ENCODE data around the gene MATN4.

MATN4 gene

GRCh38 chr20:45282700-45283550 lies 25.2 kb downstream of the MATN4 start:
- H2AFZ ChIP-seq (ENCODE audit: low read depth, low read length, severe bottlenecking) = no peak overlapping the region
- no peak overlapping the region for H3K27ac ChIP-seq (ENCODE audit: low read depth, low read length)
- no peaks in the 10 kb centered on the region for H3K9me2 ChIP-seq (replicated peaks; ENCODE audit: insufficient read depth, low read length)
- no peak overlapping the region for H3K9ac ChIP-seq (ENCODE audit: low read length)
- H3F3A ChIP-seq (ENCODE audit: insufficient read depth) = no peaks in the 10 kb centered on the region
- H3K36me3 ChIP-seq (ENCODE audit: low read length) = no peaks in the 10 kb centered on the region
- no peak overlapping the region for H3K4me2 ChIP-seq (ENCODE audit: low read depth, low read length, poor library complexity, severe bottlenecking)
- no peaks in the 10 kb centered on the region for H3K79me2 ChIP-seq (ENCODE audit: insufficient read depth, low read length)
- no peak overlapping the region for H3K4me3 ChIP-seq (ENCODE audit: insufficient read depth, low read length, poor library complexity, severe bottlenecking)
- no peak for TF ChIP-seq EZH2phosphoT487 (conservative IDR thresholded peaks at IDR 0.05; ENCODE audit: low read length)
- no peak for TF ChIP-seq CTCF (IDR thresholded peaks at IDR 0.05; ENCODE audit: insufficient read depth, low read length, poor library complexity, severe bottlenecking)
- H3K27me3 ChIP-seq (ENCODE audit: low read length) = no peaks in the 10 kb centered on the region
- no peaks in the 10 kb centered on the region for H4K20me1 ChIP-seq (ENCODE audit: low read depth, low read length)
- H3K9me3 ChIP-seq (ENCODE audit: insufficient read depth, low read length) = no peaks in the 10 kb centered on the region

- Histone ChIP-seq H3K9me3 (ENCODE audit: insufficient read depth, low read length) (no peaks in the 10 kb centered on the region), H3K27me3 (ENCODE audit: low read length) (no peaks in the 10 kb centered on the region), H3K36me3 (ENCODE audit: low read length) (no peaks in the 10 kb centered on the region), H3K79me2 (ENCODE audit: insufficient read depth, low read length) (no peaks in the 10 kb centered on the region), H3K4me2 (ENCODE audit: low read depth, low read length, poor library complexity, severe bottlenecking) (no peak overlapping the region), H2AFZ (ENCODE audit: low read depth, low read length, severe bottlenecking) (no peak overlapping the region), H3K9ac (ENCODE audit: low read length) (no peak overlapping the region), H4K20me1 (ENCODE audit: low read depth, low read length) (no peaks in the 10 kb centered on the region), H3F3A (ENCODE audit: insufficient read depth) (no peaks in the 10 kb centered on the region), H3K27ac (ENCODE audit: low read depth, low read length) (no peak overlapping the region), H3K9me2 (replicated peaks; ENCODE audit: insufficient read depth, low read length) (no peaks in the 10 kb centered on the region), H3K4me3 (ENCODE audit: insufficient read depth, low read length, poor library complexity, severe bottlenecking) (no peak overlapping the region)
- TF ChIP-seq EZH2phosphoT487 (conservative IDR thresholded peaks at IDR 0.05; ENCODE audit: low read length) (no peak), CTCF (IDR thresholded peaks at IDR 0.05; ENCODE audit: insufficient read depth, low read length, poor library complexity, severe bottlenecking) (no peak)
Observed at GRCh38 chr20:45279992-45280391, 28.1 kb downstream of the MATN4 start.

- H3F3A ChIP-seq (ENCODE audit: insufficient read depth) = no peaks in the 10 kb centered on the region
- H3K4me3 ChIP-seq (ENCODE audit: insufficient read depth, low read length, poor library complexity, severe bottlenecking) = no peak overlapping the region
- no peaks in the 10 kb centered on the region for H3K79me2 ChIP-seq (ENCODE audit: insufficient read depth, low read length)
- H3K27ac ChIP-seq (ENCODE audit: low read depth, low read length) = no peak overlapping the region
- H3K9me3 ChIP-seq (ENCODE audit: insufficient read depth, low read length) = no peaks in the 10 kb centered on the region
- no peak for TF ChIP-seq CTCF (IDR thresholded peaks at IDR 0.05; ENCODE audit: insufficient read depth, low read length, poor library complexity, severe bottlenecking)
- TF ChIP-seq EZH2phosphoT487 (conservative IDR thresholded peaks at IDR 0.05; ENCODE audit: low read length) = no peak
- H3K27me3 ChIP-seq (ENCODE audit: low read length) = no peaks in the 10 kb centered on the region
- H4K20me1 ChIP-seq (ENCODE audit: low read depth, low read length) = no peaks in the 10 kb centered on the region
- H3K36me3 ChIP-seq (ENCODE audit: low read length) = no peaks in the 10 kb centered on the region
- H3K9ac ChIP-seq (ENCODE audit: low read length) = no peak overlapping the region
- H3K9me2 ChIP-seq (replicated peaks; ENCODE audit: insufficient read depth, low read length) = no peaks in the 10 kb centered on the region
- H2AFZ ChIP-seq (ENCODE audit: low read depth, low read length, severe bottlenecking) = no peak overlapping the region
- H3K4me2 ChIP-seq (ENCODE audit: low read depth, low read length, poor library complexity, severe bottlenecking) = no peak overlapping the region
Observed at GRCh38 chr20:45275338-45275737, 32.8 kb downstream of the MATN4 start.
